GM12872 (cell line): ENCODE results near the gene ZC3HAV1L.

Source experiments
- CTCF ChIP-seq: IDR thresholded peaks from 3 replicates; pipeline ENCODE4 v1.5.1; 2011; ENCODE audit warnings: low read depth, mild to moderate bottlenecking, low read length, moderate library complexity; ENCODE audit not compliant: insufficient read depth

ZC3HAV1L gene

GRCh38 chr7:139029353-139029752 is 6.5 kb downstream of the ZC3HAV1L start:
- TF ChIP-seq CTCF = no peak

- no peak for TF ChIP-seq CTCF
Measured at GRCh38 chr7:139026551-139026950, 9.3 kb downstream of the ZC3HAV1L start.

- no peak for TF ChIP-seq CTCF
Measured at GRCh38 chr7:139023076-139023475, 12.8 kb downstream of the ZC3HAV1L start.

GRCh38 chr7:139022286-139022685 is 13.6 kb downstream of the ZC3HAV1L start:
- no peak for TF ChIP-seq CTCF

- no peak for TF ChIP-seq CTCF
Measured at GRCh38 chr7:139018910-139019309, 16.9 kb downstream of the ZC3HAV1L start.

- TF ChIP-seq CTCF = peak; percentile 75
Measured at GRCh38 chr7:139016931-139017511, 18.8 kb downstream of the ZC3HAV1L start.

GRCh38 chr7:139011373-139011772 is 24.5 kb downstream of the ZC3HAV1L start:
- TF ChIP-seq CTCF = no peak
